Keratinocyte (primary cell): ENCODE measurements around the gene ART4. TPM values are rescaled to one million over a fixed set of nuclear protein-coding genes. Genes with fewer than 3 reads are reported as not detected.

Experiments
- DNase-seq: peaks from one replicate; pipeline ENCODE4 v3.0.0-alpha.2; 2011; ENCODE audit warnings: low read depth, missing footprints, low spot score
- FAIRE-seq: peaks from 2 replicates; lab custom pipeline; 2011; peaks lifted over from hg19 to GRCh38; lab: Jason Lieb, UNC
- H2AFZ ChIP-seq: 2 replicates; pipeline ENCODE4 v1.6.0; 2012; ENCODE audit warnings: low read length, control low read depth, inconsistent platforms; ENCODE audit not compliant: control insufficient read depth
- H3K27ac ChIP-seq: 2 replicates; pipeline ENCODE4 v1.5.1; 2011; ENCODE audit warnings: low read length; ENCODE audit not compliant: control insufficient read depth, insufficient read depth
- H3K27me3 ChIP-seq: 3 replicates; pipeline ENCODE4 v1.6.0; 2011; ENCODE audit warnings: low read length; ENCODE audit not compliant: control insufficient read depth, insufficient read depth; ENCODE audit errors: extremely low read depth
- H3K36me3 ChIP-seq, 2 experiments: 2 replicates in 1 of 2; 3 replicates in 1 of 2; pipeline ENCODE4 v1.5.1; 2011; ENCODE audit warnings: low read length in 2 of 2, mild to moderate bottlenecking in 1 of 2; ENCODE audit not compliant: control insufficient read depth in 2 of 2, insufficient read depth in 2 of 2; ENCODE audit errors: extremely low read depth in 1 of 2
- H3K4me1 ChIP-seq: 3 replicates; pipeline ENCODE4 v1.5.1; 2011; ENCODE audit warnings: low read length; ENCODE audit not compliant: control insufficient read depth, insufficient read depth; ENCODE audit errors: extremely low read depth
- H3K4me2 ChIP-seq: 3 replicates; pipeline ENCODE4 v1.6.0; 2011; ENCODE audit warnings: low read depth, low read length; ENCODE audit not compliant: control insufficient read depth, insufficient read depth; ENCODE audit errors: extremely low read depth
- H3K4me3 ChIP-seq, 3 experiments: fragments of 200-600 bp in 1 of 3; sonication (generic) in 1 of 3; 2 replicates in 2 of 3; 3 replicates in 1 of 3; pipeline ENCODE4 v1.5.1; 2011 to 2016; ENCODE audit warnings: low read length in 3 of 3, mild to moderate bottlenecking in 3 of 3, control low read depth in 2 of 3, inconsistent platforms in 1 of 3, low read depth in 1 of 3, mixed read lengths in 1 of 3, mixed run types in 1 of 3, moderate library complexity in 1 of 3; ENCODE audit not compliant: control insufficient read depth in 2 of 3, insufficient read depth in 2 of 3; ENCODE audit errors: extremely low read depth in 1 of 3
- H3K79me2 ChIP-seq: 2 replicates; pipeline ENCODE4 v1.6.0; 2012; ENCODE audit warnings: low read length; ENCODE audit not compliant: control insufficient read depth, insufficient read depth
- H3K9ac ChIP-seq: 3 replicates; pipeline ENCODE4 v1.6.0; 2011; ENCODE audit warnings: low read length; ENCODE audit not compliant: control insufficient read depth, insufficient read depth; ENCODE audit errors: extremely low read depth
- H3K9me1 ChIP-seq: 3 replicates; pipeline ENCODE4 v1.6.0; 2011; ENCODE audit warnings: low read length; ENCODE audit not compliant: control insufficient read depth, insufficient read depth; ENCODE audit errors: extremely low read depth
- H3K9me3 ChIP-seq: 2 replicates; pipeline ENCODE4 v1.5.1; 2012; ENCODE audit warnings: low read depth, low read length; ENCODE audit not compliant: control insufficient read depth
- H4K20me1 ChIP-seq: 3 replicates; pipeline ENCODE4 v1.6.0; 2011; ENCODE audit warnings: low read length; ENCODE audit not compliant: control insufficient read depth, insufficient read depth; ENCODE audit errors: extremely low read depth
- CTCF ChIP-seq, 3 experiments: IDR thresholded peaks in 1 of 3; conservative IDR thresholded peaks in 1 of 3; optimal IDR thresholded peaks in 1 of 3; 2 replicates in 2 of 3; 3 replicates in 1 of 3; pipeline versions ENCODE3 to v1.5.1; 2011; ENCODE audit warnings: low read length in 3 of 3, mild to moderate bottlenecking in 3 of 3, moderate library complexity in 2 of 3, control low read depth in 1 of 3, inconsistent platforms in 1 of 3; ENCODE audit not compliant: insufficient read depth in 2 of 3; ENCODE audit errors: extremely low read depth in 1 of 3
- EZH2 ChIP-seq: IDR thresholded peaks from one replicate; pipeline ENCODE4 v1.6.1; 2012; ENCODE audit warnings: inconsistent platforms, mild to moderate bottlenecking, low read length, moderate library complexity
- dilution Hi-C: fragments of 300-500 bp; cut with MboI; formaldehyde crosslinking; loops from one replicate; pipeline ENCODE4 v1.7.0; 2020; ENCODE audit warnings: low sequenced_read_pairs; ENCODE audit not compliant: extremely low pct_ligation_motif_present
- polyA plus RNA-seq, 5 experiments: library from polyadenylated mRNA; depleted of rRNA in 3 of 5; stranded (reverse) in 3 of 5; stranded (forward) in 1 of 5; unstranded in 1 of 5; fragments of >200 nt; gene quantifications; 1 replicate in 1 of 5; 2 replicates in 3 of 5; 3 replicates in 1 of 5; pipeline versions ENCODE4 v1.2.1 to v1.2.3, GENCODE V29; 2011 to 2012; ENCODE audit warnings: missing spikeins in 2 of 5, low read depth in 1 of 5, low replicate concordance in 1 of 5

The ART4 gene
- polyA plus RNA-seq, 1 donor (not counting 4 experiments of a cell fraction or from before 2014, with no cell fraction given) = not detected

GRCh38 chr12:14876833-14877232 is 33.5 kb upstream of the ART4 start:
- no peak for TF ChIP-seq CTCF (optimal IDR thresholded peaks at IDR 0.05 in 1 of 3, IDR thresholded peaks at IDR 0.05 in 1 of 3, conservative IDR thresholded peaks at IDR 0.05 in 1 of 3; ENCODE audit: extremely low read depth in 1 of 3, insufficient read depth in 2 of 3, low read length in 3 of 3)
- no peak for TF ChIP-seq EZH2
- DNase-seq (no peak), FAIRE-seq (no peak)

GRCh38 chr12:14874882-14875281 is 31.6 kb upstream of the ART4 start:
- H4K20me1 ChIP-seq = no peaks in the 10 kb centered on the region
- no peak overlapping the region for H3K9ac ChIP-seq
- H3K27me3 ChIP-seq = no peaks in the 10 kb centered on the region
- no peak overlapping the region for H3K4me3 ChIP-seq
- no peaks in the 10 kb centered on the region for H3K9me3 ChIP-seq
- H3K9me1 ChIP-seq = no peaks in the 10 kb centered on the region
- dilution Hi-C loops = no loop called here
- H2AFZ ChIP-seq = no peak overlapping the region
- H3K79me2 ChIP-seq = no peaks in the 10 kb centered on the region
- TF ChIP-seq EZH2 (no peak), CTCF (optimal IDR thresholded peaks at IDR 0.05 in 1 of 3, IDR thresholded peaks at IDR 0.05 in 1 of 3, conservative IDR thresholded peaks at IDR 0.05 in 1 of 3; ENCODE audit: extremely low read depth in 1 of 3, insufficient read depth in 2 of 3, low read length in 3 of 3) (no peak)
- DNase-seq = no peak
- no peak overlapping the region for H3K4me2 ChIP-seq
- H3K27ac ChIP-seq = no peak overlapping the region
- no peaks in the 10 kb centered on the region for H3K4me1 ChIP-seq
- no peaks in the 10 kb centered on the region for H3K36me3 ChIP-seq
- FAIRE-seq = no peak

More at GRCh38 chr12:14876833-14877232, 33.5 kb upstream of the ART4 start:
- H3K4me2 ChIP-seq = no peak overlapping the region
- H3K27ac ChIP-seq = no peak overlapping the region
- H2AFZ ChIP-seq = no peak overlapping the region
- H4K20me1 ChIP-seq = no peaks in the 10 kb centered on the region
- no peak overlapping the region for H3K9ac ChIP-seq
- no peak overlapping the region for H3K4me3 ChIP-seq
- H3K9me1 ChIP-seq = no peaks in the 10 kb centered on the region
- H3K27me3 ChIP-seq = no peaks in the 10 kb centered on the region
- H3K79me2 ChIP-seq = no peaks in the 10 kb centered on the region
- H3K9me3 ChIP-seq = no peaks in the 10 kb centered on the region
- dilution Hi-C loops = no loop called here
- no peaks in the 10 kb centered on the region for H3K4me1 ChIP-seq
- H3K36me3 ChIP-seq = no peaks in the 10 kb centered on the region
